Measurements from ENCODE around the gene SCLY.

DNA sequence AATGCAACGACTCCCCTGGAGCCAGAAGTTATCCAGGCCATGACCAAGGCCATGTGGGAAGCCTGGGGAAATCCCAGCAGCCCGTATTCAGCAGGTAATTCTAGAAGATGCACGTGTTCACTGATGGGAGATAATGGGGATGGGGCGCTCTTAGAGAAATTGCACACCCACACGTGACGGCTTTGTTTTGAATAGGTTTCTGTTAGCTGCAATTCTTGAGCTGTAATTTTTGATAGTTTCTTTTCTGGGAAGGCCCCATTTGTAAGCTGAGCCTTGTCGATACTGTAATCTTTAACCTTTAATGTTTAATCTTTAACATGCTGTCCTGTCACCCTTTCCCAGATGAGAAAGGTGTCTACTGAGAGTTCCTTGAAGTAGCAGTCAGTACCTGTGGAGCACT lies 3.6 kb downstream of the SCLY start:
- TF ChIP-seq, protein P1, sequence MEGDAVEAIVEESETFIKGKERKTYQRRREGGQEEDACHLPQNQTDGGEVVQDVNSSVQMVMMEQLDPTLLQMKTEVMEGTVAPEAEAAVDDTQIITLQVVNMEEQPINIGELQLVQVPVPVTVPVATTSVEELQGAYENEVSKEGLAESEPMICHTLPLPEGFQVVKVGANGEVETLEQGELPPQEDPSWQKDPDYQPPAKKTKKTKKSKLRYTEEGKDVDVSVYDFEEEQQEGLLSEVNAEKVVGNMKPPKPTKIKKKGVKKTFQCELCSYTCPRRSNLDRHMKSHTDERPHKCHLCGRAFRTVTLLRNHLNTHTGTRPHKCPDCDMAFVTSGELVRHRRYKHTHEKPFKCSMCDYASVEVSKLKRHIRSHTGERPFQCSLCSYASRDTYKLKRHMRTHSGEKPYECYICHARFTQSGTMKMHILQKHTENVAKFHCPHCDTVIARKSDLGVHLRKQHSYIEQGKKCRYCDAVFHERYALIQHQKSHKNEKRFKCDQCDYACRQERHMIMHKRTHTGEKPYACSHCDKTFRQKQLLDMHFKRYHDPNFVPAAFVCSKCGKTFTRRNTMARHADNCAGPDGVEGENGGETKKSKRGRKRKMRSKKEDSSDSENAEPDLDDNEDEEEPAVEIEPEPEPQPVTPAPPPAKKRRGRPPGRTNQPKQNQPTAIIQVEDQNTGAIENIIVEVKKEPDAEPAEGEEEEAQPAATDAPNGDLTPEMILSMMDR (IDR thresholded peaks at IDR 0.05): no peak
- no peak for TF ChIP-seq POLR2A (IDR thresholded peaks at IDR 0.05)
